GM19328 (cell line): Measurements from ENCODE around the gene STK32C.
"Not testable (repeated sequence)": the region's sequence is repeated elsewhere in the genome, so short reads cannot be mapped to it uniquely, and the experiment has no call there.

Source experiments
- ATAC-seq: cut with Tn5 transposase; IDR thresholded peaks from one replicate; pipeline ENCODE4 v1.9.1; 2021; ENCODE audit warnings: mild to moderate bottlenecking, moderate library complexity; ENCODE audit not compliant: unreplicated experiment

The STK32C gene

GRCh38 chr10:132307823-132308586 lies at the start of gene STK32C:
TSS of gene STK32C (minus strand) at chr10:132307950. CDS start at chr10:132307833, 117 bp downstream.
- peak; percentile 69 for ATAC-seq

- ATAC-seq: no peak
These were observed 49.0 kb upstream of the STK32C start for GRCh38 chr10:132356621-132357195.

GRCh38 chr10:132355754-132356153 lies 48.0 kb upstream of the STK32C start:
- ATAC-seq: no peak

GRCh38 chr10:132355297-132355696 lies 47.5 kb upstream of the STK32C start:
- ATAC-seq: no peak

- no peak for ATAC-seq
These were observed 46.8 kb upstream of the STK32C start for GRCh38 chr10:132354356-132355094.

- ATAC-seq: no peak
These were observed 46.0 kb upstream of the STK32C start for GRCh38 chr10:132353456-132354355.

GRCh38 chr10:132352462-132353308 lies 44.9 kb upstream of the STK32C start:
- not testable (repeated sequence) for ATAC-seq

- ATAC-seq: no peak
These were observed 43.9 kb upstream of the STK32C start for GRCh38 chr10:132351611-132352010.

GRCh38 chr10:132350946-132351345 lies 43.2 kb upstream of the STK32C start:
- ATAC-seq: no peak

- no peak for ATAC-seq
These were observed 42.6 kb upstream of the STK32C start for GRCh38 chr10:132350391-132350790.

- no peak for ATAC-seq
These were observed 42.0 kb upstream of the STK32C start for GRCh38 chr10:132349766-132350165.

- ATAC-seq: no peak
These were observed 40.1 kb upstream of the STK32C start for GRCh38 chr10:132347931-132348267.

GRCh38 chr10:132347211-132347930 lies 39.6 kb upstream of the STK32C start:
- no peak for ATAC-seq

- ATAC-seq: no peak
These were observed 39.1 kb upstream of the STK32C start for GRCh38 chr10:132346806-132347205.

DNA sequence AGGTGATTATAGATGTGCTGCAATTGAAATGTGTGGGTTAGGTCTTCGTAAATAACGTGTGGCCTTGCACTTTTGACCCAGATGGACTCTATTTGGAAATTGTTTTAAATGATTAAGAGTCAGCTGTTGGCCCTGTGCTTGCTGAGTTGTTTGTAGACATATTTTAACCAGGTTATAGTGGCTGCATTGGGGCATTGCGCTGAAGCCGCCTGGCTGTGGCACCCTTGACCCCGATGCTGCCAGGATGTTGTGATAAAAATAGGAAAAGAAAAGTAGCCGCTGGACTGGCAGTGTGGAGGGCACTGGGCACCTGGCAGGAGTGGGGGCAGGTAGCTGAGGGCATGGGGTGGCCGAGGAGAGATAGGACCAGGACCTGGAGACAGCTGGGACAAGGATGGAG lies 37.6 kb upstream of the STK32C start:
- ATAC-seq: no peak

- ATAC-seq: no peak
These were observed 36.6 kb upstream of the STK32C start for GRCh38 chr10:132344386-132344785.

- no peak for ATAC-seq
These were observed 34.8 kb upstream of the STK32C start for GRCh38 chr10:132342553-132342952.

DNA sequence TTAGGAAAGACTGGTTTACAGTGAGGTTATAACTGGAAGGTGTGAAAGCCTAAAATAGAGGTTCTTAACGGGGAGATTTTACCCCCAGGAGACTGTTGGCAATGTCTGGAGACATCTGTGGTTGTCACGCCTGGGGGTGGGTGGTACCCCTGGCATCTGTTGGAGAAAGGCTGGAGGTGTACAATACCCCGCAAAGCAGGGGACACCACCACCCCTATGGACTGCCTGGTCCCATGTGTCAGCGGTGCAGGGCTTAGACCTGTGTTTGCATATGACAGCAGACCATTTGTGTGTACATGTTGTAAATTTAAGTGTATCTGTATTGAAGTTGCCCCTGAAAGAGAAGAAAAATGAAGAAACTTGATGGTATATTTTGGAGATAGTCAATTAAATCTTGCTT lies 34.0 kb upstream of the STK32C start:
- ATAC-seq: no peak

DNA sequence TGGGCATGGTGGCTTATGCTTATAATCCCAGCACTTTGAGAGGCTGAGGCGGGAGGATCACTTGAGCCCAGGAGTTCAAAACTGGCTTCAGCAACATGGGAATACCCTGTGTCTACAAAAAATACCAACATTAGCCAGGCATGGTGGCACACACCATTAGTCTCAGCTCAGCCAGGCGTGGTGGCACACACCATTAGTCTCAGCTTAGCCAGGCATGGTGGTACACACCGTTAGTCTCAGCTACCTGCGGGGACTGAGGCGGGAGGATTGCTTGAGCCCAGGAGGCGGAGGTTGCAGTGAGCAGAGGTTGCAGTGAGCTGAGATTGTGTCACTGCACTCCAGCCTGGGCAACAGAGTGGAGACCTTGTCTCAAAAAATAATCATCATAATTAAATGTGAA lies 33.3 kb upstream of the STK32C start:
- no peak for ATAC-seq
